C4-2B (cell line): ENCODE measurements around the gene ABCE1.

ENCODE experiments used
- CTCF ChIP-seq: fragments of 450-650 bp; conservative IDR thresholded peaks from 2 replicates; pipeline ENCODE4 v1.5.1; 2017; ENCODE audit warnings: mild to moderate bottlenecking
- ZFX ChIP-seq: fragments of 450-650 bp; IDR thresholded peaks from 2 replicates; pipeline ENCODE4 v1.6.1; 2017

GRCh38 chr4:145161549-145161948, 63.4 kb downstream of the ABCE1 start:
- TF ChIP-seq CTCF: no peak
- no peak for TF ChIP-seq ZFX
